NAMALWA (cell line): ENCODE measurements around the gene KRTAP5-4.
"Not testable (repeated sequence)": the region's sequence is repeated elsewhere in the genome, so short reads cannot be mapped to it uniquely, and the experiment has no call there.

Experiments used
- DNase-seq: peaks from one replicate; pipeline ENCODE4 v3.0.0-alpha.2; 2015; ENCODE audit warnings: low spot score

KRTAP5-4 gene

GRCh38 chr11:1600626-1601025, 21.3 kb downstream of the KRTAP5-4 start:
- no peak for DNase-seq

- DNase-seq: no peak
Measured at GRCh38 chr11:1598816-1599215, 23.1 kb downstream of the KRTAP5-4 start.

GRCh38 chr11:1598406-1598805, 23.5 kb downstream of the KRTAP5-4 start:
- DNase-seq: not testable (repeated sequence)

GRCh38 chr11:1597994-1598380, 24.0 kb downstream of the KRTAP5-4 start, which contains the start of gene KRTAP5-2:
TSS of gene KRTAP5-2 (minus strand) at chr11:1598294. CDS start at chr11:1598250, 44 bp downstream.
- DNase-seq: no peak

GRCh38 chr11:1597331-1597993, 24.5 kb downstream of the KRTAP5-4 start:
- DNase-seq: no peak

GRCh38 chr11:1596576-1597121, 25.3 kb downstream of the KRTAP5-4 start:
- not testable (repeated sequence) for DNase-seq

- not testable (repeated sequence) for DNase-seq
Measured at GRCh38 chr11:1595994-1596575, 25.9 kb downstream of the KRTAP5-4 start.

- DNase-seq: no peak
Measured at GRCh38 chr11:1592628-1593027, 29.3 kb downstream of the KRTAP5-4 start.

- DNase-seq: no peak
Measured at GRCh38 chr11:1589996-1590395, 31.9 kb downstream of the KRTAP5-4 start.

- not testable (repeated sequence) for DNase-seq
Measured at GRCh38 chr11:1589191-1589963, 32.6 kb downstream of the KRTAP5-4 start.

- DNase-seq: no peak
Measured at GRCh38 chr11:1586699-1587098, 35.2 kb downstream of the KRTAP5-4 start.

GRCh38 chr11:1584661-1585370, 37.1 kb downstream of the KRTAP5-4 start, which contains the start of gene KRTAP5-1:
TSS of gene KRTAP5-1 (minus strand) at chr11:1585283. CDS start at chr11:1585249, 34 bp downstream.
- not testable (repeated sequence) for DNase-seq

- not testable (repeated sequence) for DNase-seq
Measured at GRCh38 chr11:1582909-1583308, 39.0 kb downstream of the KRTAP5-4 start.

- DNase-seq: no peak
Measured at GRCh38 chr11:1581976-1582375, 40.0 kb downstream of the KRTAP5-4 start.

- no peak for DNase-seq
Measured at GRCh38 chr11:1576825-1577224, 45.1 kb downstream of the KRTAP5-4 start.

- not testable (repeated sequence) for DNase-seq
Measured at GRCh38 chr11:1575756-1576155, 46.2 kb downstream of the KRTAP5-4 start.

- no peak for DNase-seq
Measured at GRCh38 chr11:1574933-1575242, 47.0 kb downstream of the KRTAP5-4 start.

- DNase-seq: peak; percentile 57
Measured at GRCh38 chr11:1574238-1574932, 47.6 kb downstream of the KRTAP5-4 start.

- DNase-seq: no peak
Measured at GRCh38 chr11:1573903-1574237, 48.1 kb downstream of the KRTAP5-4 start.

GRCh38 chr11:1573077-1573902, 48.6 kb downstream of the KRTAP5-4 start:
- DNase-seq: no peak
